ENCODE results near the gene SMIM24. TPM values are rescaled to one million over a fixed set of nuclear protein-coding genes. Genes with fewer than 3 reads are reported as not detected.

The SMIM24 gene
- total RNA-seq, 1 donor from 2014 or later: 0.84 TPM

- no peaks in the 10 kb centered on the region for H3K36me3 Mint-ChIP-seq (ENCODE audit: low read depth)
- intact Hi-C loops (cut with micrococcal nuclease): loop anchor here (5.0 kb wide), 1 partner anchor 163 kb away; no protein-coding TSS in a partner anchor
- DNase-seq (ENCODE audit: low spot score): no peak
- no peak overlapping the region for H3K4me3 Mint-ChIP-seq (ENCODE audit: low read depth)
- no peaks in the 10 kb centered on the region for H3K9me3 Mint-ChIP-seq
- no peaks in the 10 kb centered on the region for H3K27me3 Mint-ChIP-seq (ENCODE audit: low read depth)
- no peak overlapping the region for H3K27ac Mint-ChIP-seq
- H3K4me1 Mint-ChIP-seq (ENCODE audit: low read depth): no peaks in the 10 kb centered on the region
Measured at GRCh38 chr19:3469638-3470499, 10.5 kb downstream of the SMIM24 start.

DNA sequence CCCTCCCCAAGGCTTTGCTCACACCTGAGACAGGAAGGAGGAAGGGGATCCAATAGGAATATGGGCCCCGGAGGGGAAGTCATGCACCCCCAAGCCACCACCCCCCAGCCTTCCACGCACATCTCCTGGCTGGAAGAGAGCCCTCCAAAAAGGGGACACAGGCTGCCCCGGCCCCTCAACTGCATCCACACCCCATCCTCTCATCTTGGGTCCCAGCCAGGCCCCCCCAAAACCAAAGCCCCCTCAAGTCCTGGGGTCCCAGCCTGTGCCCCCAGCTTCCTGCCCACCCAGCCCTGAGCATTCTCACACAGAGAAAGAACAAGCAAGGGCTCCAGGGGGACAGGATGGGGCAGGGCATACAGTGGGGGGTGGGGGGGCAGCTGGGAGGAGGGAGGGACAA lies 12.1 kb downstream of the SMIM24 start:
- Mint-ChIP-seq H3K27ac (no peak overlapping the region), H3K4me1 (ENCODE audit: low read depth) (no peaks in the 10 kb centered on the region), H3K4me3 (ENCODE audit: low read depth) (no peak overlapping the region), H3K9me3 (no peaks in the 10 kb centered on the region), H3K36me3 (ENCODE audit: low read depth) (no peaks in the 10 kb centered on the region), H3K27me3 (ENCODE audit: low read depth) (no peaks in the 10 kb centered on the region)
- DNase-seq (ENCODE audit: low spot score): no peak
- intact Hi-C loops (cut with micrococcal nuclease): no loop called here

GRCh38 chr19:3467437-3468198 lies 12.7 kb downstream of the SMIM24 start:
- Mint-ChIP-seq H3K27me3 (ENCODE audit: low read depth) (no peaks in the 10 kb centered on the region), H3K9me3 (no peaks in the 10 kb centered on the region), H3K27ac (no peak overlapping the region), H3K4me1 (ENCODE audit: low read depth) (no peaks in the 10 kb centered on the region), H3K4me3 (ENCODE audit: low read depth) (no peak overlapping the region), H3K36me3 (ENCODE audit: low read depth) (no peaks in the 10 kb centered on the region)
- no peak for DNase-seq (ENCODE audit: low spot score)
- intact Hi-C loops (cut with micrococcal nuclease): no loop called here

GRCh38 chr19:3466635-3467034 lies 13.7 kb downstream of the SMIM24 start:
- Mint-ChIP-seq H3K27me3 (ENCODE audit: low read depth) (no peaks in the 10 kb centered on the region), H3K4me1 (ENCODE audit: low read depth) (no peaks in the 10 kb centered on the region), H3K27ac (no peak overlapping the region), H3K36me3 (ENCODE audit: low read depth) (no peaks in the 10 kb centered on the region), H3K4me3 (ENCODE audit: low read depth) (no peak overlapping the region), H3K9me3 (no peaks in the 10 kb centered on the region)
- no peak for DNase-seq (ENCODE audit: low spot score)
- intact Hi-C loops (cut with micrococcal nuclease): no loop called here

GRCh38 chr19:3465552-3465951 lies 14.8 kb downstream of the SMIM24 start:
- H3K36me3 Mint-ChIP-seq (ENCODE audit: low read depth): no peaks in the 10 kb centered on the region
- no peaks in the 10 kb centered on the region for H3K4me1 Mint-ChIP-seq (ENCODE audit: low read depth)
- H3K9me3 Mint-ChIP-seq: no peaks in the 10 kb centered on the region
- DNase-seq (ENCODE audit: low spot score): no peak
- H3K4me3 Mint-ChIP-seq (ENCODE audit: low read depth): no peak overlapping the region
- no peaks in the 10 kb centered on the region for H3K27me3 Mint-ChIP-seq (ENCODE audit: low read depth)
- H3K27ac Mint-ChIP-seq: no peak overlapping the region
- intact Hi-C loops (cut with micrococcal nuclease): no loop called here

GRCh38 chr19:3464587-3465235 lies 15.6 kb downstream of the SMIM24 start:
- no peak for DNase-seq (ENCODE audit: low spot score)
- H3K9me3 Mint-ChIP-seq: no peaks in the 10 kb centered on the region
- H3K4me1 Mint-ChIP-seq (ENCODE audit: low read depth): no peaks in the 10 kb centered on the region
- intact Hi-C loops (cut with micrococcal nuclease): no loop called here
- no peak overlapping the region for H3K27ac Mint-ChIP-seq
- H3K27me3 Mint-ChIP-seq (ENCODE audit: low read depth): no peaks in the 10 kb centered on the region
- no peaks in the 10 kb centered on the region for H3K36me3 Mint-ChIP-seq (ENCODE audit: low read depth)
- no peak overlapping the region for H3K4me3 Mint-ChIP-seq (ENCODE audit: low read depth)

- no peaks in the 10 kb centered on the region for H3K27me3 Mint-ChIP-seq (ENCODE audit: low read depth)
- no peaks in the 10 kb centered on the region for H3K9me3 Mint-ChIP-seq
- no peak overlapping the region for H3K27ac Mint-ChIP-seq
- H3K36me3 Mint-ChIP-seq (ENCODE audit: low read depth): no peaks in the 10 kb centered on the region
- intact Hi-C loops (cut with micrococcal nuclease): no loop called here
- no peak for DNase-seq (ENCODE audit: low spot score)
- H3K4me1 Mint-ChIP-seq (ENCODE audit: low read depth): no peaks in the 10 kb centered on the region
- no peak overlapping the region for H3K4me3 Mint-ChIP-seq (ENCODE audit: low read depth)
Measured at GRCh38 chr19:3463714-3464586, 16.4 kb downstream of the SMIM24 start.

DNA sequence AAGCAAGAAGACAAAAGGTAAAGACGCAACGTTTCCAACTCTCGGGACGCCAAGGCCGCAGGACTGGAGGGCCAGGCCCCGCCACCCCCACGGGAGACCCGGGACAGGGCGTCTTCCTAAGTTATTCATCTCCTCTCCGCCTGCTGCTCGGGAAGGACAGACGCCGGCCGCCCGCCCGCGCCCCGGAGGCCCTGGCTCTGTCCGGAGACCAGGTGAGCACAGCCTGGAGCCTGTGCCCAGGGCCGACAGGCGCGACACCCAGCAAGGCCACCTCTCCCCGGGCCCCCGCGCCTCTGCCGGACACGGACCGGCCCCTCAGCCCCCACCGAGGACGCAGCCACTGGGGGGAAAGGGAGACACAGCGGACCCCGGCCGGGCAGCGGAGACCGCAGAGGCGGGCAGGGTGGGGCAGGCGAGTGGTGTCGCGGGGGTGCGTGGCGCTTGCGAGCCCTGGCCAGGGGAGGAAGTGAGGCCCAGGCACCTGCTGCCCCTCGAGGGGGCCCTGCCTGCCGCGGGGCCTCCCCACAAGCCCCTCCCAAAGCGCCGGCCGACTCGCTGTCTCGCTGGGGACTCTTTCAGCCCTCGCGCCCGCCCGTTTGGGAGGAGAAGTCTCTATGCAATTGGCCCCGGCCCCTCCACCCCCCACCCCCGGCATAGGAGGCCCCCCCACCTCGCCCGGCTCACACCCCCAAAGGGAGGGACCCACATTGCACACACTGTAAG lies 17.2 kb downstream of the SMIM24 start:
- no peak overlapping the region for H3K4me3 Mint-ChIP-seq (ENCODE audit: low read depth)
- no peaks in the 10 kb centered on the region for H3K27me3 Mint-ChIP-seq (ENCODE audit: low read depth)
- DNase-seq (ENCODE audit: low spot score): no peak
- H3K36me3 Mint-ChIP-seq (ENCODE audit: low read depth): no peaks in the 10 kb centered on the region
- no peaks in the 10 kb centered on the region for H3K9me3 Mint-ChIP-seq
- no peak overlapping the region for H3K27ac Mint-ChIP-seq
- H3K4me1 Mint-ChIP-seq (ENCODE audit: low read depth): no peaks in the 10 kb centered on the region
- intact Hi-C loops (cut with micrococcal nuclease): no loop called here

DNA sequence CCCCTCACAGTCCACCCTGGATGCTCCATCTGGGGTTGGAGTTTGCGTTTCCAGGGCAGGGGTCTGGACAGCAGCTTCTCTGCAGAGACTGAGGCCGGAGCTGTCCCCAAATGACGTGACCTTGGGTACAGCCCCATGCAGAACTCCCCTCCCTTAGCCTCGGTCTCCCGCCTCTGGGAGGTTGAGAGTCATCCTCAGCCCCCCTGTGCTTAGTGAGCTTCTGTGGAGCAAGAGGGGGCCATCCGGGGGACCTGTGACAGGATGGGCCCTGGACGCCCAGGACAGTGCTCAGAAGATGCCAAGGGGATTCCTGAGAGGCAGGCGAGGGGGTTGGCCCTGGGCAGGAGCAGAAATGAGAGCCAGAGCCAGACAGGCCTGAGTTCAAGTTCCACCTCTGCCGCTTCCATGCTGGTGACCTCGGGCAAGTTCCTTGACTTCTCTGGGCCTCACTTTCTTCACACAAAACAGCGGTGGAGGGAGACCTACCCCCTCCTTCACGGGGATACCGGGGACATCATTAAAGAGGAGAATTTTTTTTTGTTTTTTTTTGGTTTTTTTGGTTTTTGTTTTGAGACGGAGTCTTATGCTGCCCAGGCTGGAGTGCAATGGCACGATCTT lies 20.3 kb downstream of the SMIM24 start:
- Mint-ChIP-seq H3K4me1 (ENCODE audit: low read depth) (no peaks in the 10 kb centered on the region), H3K27ac (no peak overlapping the region), H3K36me3 (ENCODE audit: low read depth) (no peaks in the 10 kb centered on the region), H3K4me3 (ENCODE audit: low read depth) (no peak overlapping the region), H3K9me3 (no peaks in the 10 kb centered on the region), H3K27me3 (ENCODE audit: low read depth) (no peaks in the 10 kb centered on the region)
- DNase-seq (ENCODE audit: low spot score): no peak
- intact Hi-C loops (cut with micrococcal nuclease): no loop called here

- no peaks in the 10 kb centered on the region for H3K36me3 Mint-ChIP-seq (ENCODE audit: low read depth)
- H3K9me3 Mint-ChIP-seq: no peaks in the 10 kb centered on the region
- no peaks in the 10 kb centered on the region for H3K4me1 Mint-ChIP-seq (ENCODE audit: low read depth)
- intact Hi-C loops (cut with micrococcal nuclease): no loop called here
- no peaks in the 10 kb centered on the region for H3K27me3 Mint-ChIP-seq (ENCODE audit: low read depth)
- no peak overlapping the region for H3K4me3 Mint-ChIP-seq (ENCODE audit: low read depth)
- DNase-seq (ENCODE audit: low spot score): no peak
- H3K27ac Mint-ChIP-seq: no peak overlapping the region
Measured at GRCh38 chr19:3459089-3459881, 21.0 kb downstream of the SMIM24 start.
